Duodenal mucosa (tissue), 2 donors: ENCODE results near the gene MSMB.

ENCODE experiments used
- H3K27ac ChIP-seq: one replicate; pipeline ENCODE4 v1.7.0; 2013; ENCODE audit warnings: low read depth, low read length
- H3K27me3 ChIP-seq, 2 donors: one replicate each; pipeline ENCODE4 v1.7.0; 2013; ENCODE audit warnings: low read length in 2 of 2, control low read depth in 1 of 2; ENCODE audit not compliant: insufficient read depth in 2 of 2, control insufficient read depth in 1 of 2
- H3K36me3 ChIP-seq, 2 donors: one replicate each; pipeline ENCODE4 v1.7.0; 2013; ENCODE audit warnings: low read length in 2 of 2, control low read depth in 1 of 2; ENCODE audit not compliant: insufficient read depth in 2 of 2, control insufficient read depth in 1 of 2
- H3K4me1 ChIP-seq, 2 donors: one replicate each; pipeline ENCODE4 v1.7.0; 2013; ENCODE audit warnings: low read length in 2 of 2, control low read depth in 1 of 2; ENCODE audit not compliant: insufficient read depth in 2 of 2, control insufficient read depth in 1 of 2
- H3K4me3 ChIP-seq, 2 donors: one replicate each; pipeline ENCODE4 v1.7.0; 2013; ENCODE audit warnings: low read length in 2 of 2, low read depth in 1 of 2
- H3K9ac ChIP-seq, 2 donors: one replicate each; pipeline ENCODE4 v1.7.0; 2013; ENCODE audit warnings: low read length in 2 of 2, low read depth in 1 of 2
- H3K9me3 ChIP-seq, 2 donors: one replicate each; pipeline ENCODE4 v1.7.0; 2013; ENCODE audit warnings: low read length in 2 of 2, control low read depth in 1 of 2; ENCODE audit not compliant: control insufficient read depth in 1 of 2

The MSMB gene

DNA sequence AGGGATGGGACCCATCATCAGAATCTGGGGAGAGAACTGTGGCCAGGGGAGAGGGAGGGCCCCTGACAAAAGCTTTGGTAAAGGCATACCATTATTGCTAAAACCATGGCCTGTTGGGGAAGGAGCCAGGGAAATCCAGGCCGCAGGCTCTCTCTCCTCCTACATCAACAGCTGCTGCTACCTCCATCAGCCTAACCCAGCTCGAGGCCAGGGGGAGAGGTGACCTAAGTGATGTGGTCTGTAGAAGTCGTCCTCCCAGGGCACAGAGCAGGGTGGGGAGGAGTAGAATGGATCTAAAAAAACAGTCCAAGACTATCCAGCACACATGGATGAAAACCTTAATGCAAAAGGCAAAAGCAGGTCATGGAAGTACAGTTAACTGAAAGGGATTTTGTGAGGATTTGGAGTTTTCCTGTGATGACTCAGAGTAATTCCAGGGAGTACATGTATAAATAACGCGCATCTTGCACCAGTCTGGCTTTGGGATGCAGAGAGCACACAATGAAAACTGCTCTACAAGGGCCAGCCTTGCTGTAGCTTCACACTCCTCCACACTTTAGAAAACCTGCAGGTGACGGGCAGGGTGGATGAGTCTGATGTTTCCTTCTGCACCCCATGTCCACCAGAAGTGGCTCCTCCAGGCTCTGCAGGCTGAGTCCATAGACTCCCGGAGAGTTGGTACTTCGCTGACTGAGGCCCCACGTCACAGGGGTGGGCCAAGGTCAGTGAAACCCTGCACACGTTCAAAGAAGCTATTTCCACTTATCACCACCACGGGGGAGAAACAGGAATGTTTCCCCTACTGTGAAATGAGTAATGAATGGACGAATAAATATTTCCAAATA is 38.5 kb upstream of the MSMB start:
- H3K9ac ChIP-seq: no peak overlapping the region
- H3K9me3 ChIP-seq: no peaks in the 10 kb centered on the region
- no peaks in the 10 kb centered on the region for H3K36me3 ChIP-seq
- no peaks in the 10 kb centered on the region for H3K4me1 ChIP-seq
- no peak overlapping the region for H3K4me3 ChIP-seq
- no peaks in the 10 kb centered on the region for H3K27me3 ChIP-seq
- no peak overlapping the region for H3K27ac ChIP-seq

DNA sequence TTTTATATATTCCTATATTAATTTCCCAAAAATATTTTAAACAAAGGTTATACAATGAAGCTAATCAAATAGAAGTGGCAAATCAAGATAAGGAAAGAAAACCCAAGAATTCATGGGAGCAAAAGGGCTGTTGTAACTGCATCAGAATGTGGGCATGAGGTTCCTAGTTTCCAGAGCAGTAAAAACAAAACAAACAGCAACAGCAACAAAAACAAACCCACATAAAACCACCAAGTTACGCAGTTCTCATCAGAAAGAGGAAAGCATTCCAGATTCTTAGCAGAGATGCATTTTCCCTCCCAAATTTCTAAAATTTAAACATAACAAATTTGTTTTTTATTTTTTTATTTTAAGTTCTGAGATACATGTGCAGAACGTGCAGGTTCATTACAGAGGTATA is 34.8 kb upstream of the MSMB start:
- H3K36me3 ChIP-seq: no peaks in the 10 kb centered on the region
- H3K4me3 ChIP-seq: no peak overlapping the region
- H3K4me1 ChIP-seq: no peaks in the 10 kb centered on the region
- no peaks in the 10 kb centered on the region for H3K9me3 ChIP-seq
- no peaks in the 10 kb centered on the region for H3K27me3 ChIP-seq
- no peak overlapping the region for H3K27ac ChIP-seq
- no peak overlapping the region for H3K9ac ChIP-seq

DNA sequence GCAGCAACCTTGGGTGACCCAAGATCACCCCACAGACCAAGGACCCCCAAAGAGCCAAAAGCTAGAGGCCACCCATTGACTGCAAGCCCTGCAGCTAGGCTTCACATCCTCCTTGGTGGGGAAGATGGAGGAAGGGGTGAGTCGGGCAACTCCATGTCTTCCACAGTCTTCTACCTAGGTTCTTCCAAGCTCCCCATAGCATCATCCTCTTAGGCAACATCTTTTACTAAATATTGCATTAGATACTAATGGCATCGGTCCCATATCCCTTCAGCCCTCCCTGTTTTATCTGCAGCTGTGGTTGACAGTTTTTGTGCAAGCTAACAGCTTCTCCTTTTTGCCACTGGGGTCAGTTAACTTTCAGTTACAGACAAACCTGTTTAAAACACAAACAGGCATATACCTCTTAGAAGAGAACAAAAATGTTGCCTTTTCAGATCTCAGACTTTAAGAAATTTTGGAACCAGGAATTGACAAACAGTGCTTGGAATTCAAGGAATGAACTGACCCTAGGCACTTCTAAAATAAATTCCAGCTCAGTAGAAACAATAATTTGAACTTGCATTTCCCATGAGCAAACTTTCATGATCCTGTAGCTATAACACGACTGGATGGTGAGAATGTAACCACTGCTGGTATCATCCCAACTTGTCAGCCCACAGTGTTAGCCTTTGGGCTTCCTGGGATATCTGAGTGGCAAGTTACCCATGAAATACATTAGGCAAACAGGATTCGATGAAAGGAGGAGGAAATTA is 33.9 kb upstream of the MSMB start:
- Histone ChIP-seq H3K36me3 (no peaks in the 10 kb centered on the region), H3K27me3 (no peaks in the 10 kb centered on the region), H3K4me3 (no peak overlapping the region), H3K9me3 (no peaks in the 10 kb centered on the region), H3K4me1 (no peaks in the 10 kb centered on the region), H3K9ac (no peak overlapping the region), H3K27ac (no peak overlapping the region)

DNA sequence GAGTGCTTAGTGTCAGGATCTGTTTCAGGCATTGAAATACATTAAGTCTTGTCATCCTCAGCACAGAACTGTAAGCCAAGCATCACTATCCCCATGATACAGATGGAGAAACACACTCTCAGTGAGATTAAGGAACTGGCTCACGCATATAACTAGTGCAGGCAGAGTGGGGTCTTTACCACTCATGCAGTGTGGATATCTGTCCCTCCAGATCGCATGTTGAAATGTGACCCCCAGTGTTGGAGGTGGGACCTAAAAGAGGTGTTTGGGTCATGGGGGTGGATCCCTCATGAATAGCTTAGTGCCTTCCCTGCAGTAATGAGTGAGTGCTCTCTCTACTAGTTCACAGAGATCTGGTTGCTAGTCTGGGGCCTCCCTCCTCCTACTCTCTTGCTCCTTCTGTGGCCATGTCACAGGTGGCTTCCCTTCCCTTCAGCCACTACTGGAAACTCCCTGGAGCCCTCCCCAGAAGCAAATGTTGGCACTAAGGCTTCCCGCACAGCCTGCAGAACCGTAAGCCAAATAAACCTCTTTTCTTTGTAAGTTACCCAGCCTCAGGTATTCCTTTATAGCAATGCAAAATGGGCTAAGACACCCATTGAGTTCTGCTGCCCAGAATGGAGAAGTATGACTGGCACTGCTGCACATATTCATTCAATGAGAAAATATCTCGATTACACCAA is 31.8 kb upstream of the MSMB start:
- Histone ChIP-seq H3K4me3 (no peak overlapping the region), H3K27me3 (no peaks in the 10 kb centered on the region), H3K4me1 (no peaks in the 10 kb centered on the region), H3K9me3 (no peaks in the 10 kb centered on the region), H3K9ac (no peak overlapping the region), H3K36me3 (no peaks in the 10 kb centered on the region), H3K27ac (no peak overlapping the region)

DNA sequence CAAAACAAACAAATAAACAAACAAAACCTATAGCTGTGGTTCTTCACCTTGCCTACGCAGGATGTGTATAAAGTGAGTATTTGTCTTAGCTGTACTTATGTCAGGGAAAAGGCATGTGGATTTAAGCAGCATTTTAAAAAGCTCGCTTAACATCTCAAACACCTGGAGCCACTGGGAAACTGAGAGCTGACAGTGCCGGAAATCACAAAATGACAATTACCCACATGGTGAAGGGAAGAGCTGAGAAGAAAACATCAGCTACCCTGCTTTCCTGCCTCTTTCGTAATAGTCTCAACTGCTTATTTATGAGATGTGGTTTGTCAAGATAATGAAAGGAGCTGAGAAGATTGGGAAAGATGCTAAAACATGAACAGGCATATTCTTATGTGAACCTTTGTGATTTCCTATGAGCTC is 31.1 kb upstream of the MSMB start:
- Histone ChIP-seq H3K36me3 (no peaks in the 10 kb centered on the region), H3K9ac (no peak overlapping the region), H3K9me3 (no peaks in the 10 kb centered on the region), H3K4me3 (no peak overlapping the region), H3K27me3 (no peaks in the 10 kb centered on the region), H3K4me1 (no peaks in the 10 kb centered on the region), H3K27ac (no peak overlapping the region)

DNA sequence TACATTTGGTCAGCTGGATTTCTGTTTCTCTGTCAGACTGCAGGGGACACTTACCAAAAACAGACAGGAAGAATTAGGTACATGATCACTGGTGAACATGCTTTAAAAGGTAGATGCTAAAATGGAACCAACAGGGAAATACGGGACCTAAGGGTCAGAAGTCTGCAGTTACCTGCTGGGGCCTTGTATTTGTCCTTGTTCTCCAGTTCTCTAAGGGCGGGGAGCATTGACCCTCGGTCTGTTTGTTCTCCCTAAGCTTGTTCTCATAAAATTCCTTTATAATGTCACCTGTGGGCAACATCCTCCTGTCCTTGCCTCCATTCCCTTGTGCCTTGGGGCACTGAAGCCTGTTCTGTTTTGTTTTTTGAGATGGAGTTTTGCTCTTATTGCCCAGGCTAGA is 29.8 kb upstream of the MSMB start:
- H3K9ac ChIP-seq: no peak overlapping the region
- no peak overlapping the region for H3K27ac ChIP-seq
- H3K27me3 ChIP-seq: no peaks in the 10 kb centered on the region
- H3K4me1 ChIP-seq: no peaks in the 10 kb centered on the region
- no peaks in the 10 kb centered on the region for H3K36me3 ChIP-seq
- H3K4me3 ChIP-seq: no peak overlapping the region
- H3K9me3 ChIP-seq: no peaks in the 10 kb centered on the region

DNA sequence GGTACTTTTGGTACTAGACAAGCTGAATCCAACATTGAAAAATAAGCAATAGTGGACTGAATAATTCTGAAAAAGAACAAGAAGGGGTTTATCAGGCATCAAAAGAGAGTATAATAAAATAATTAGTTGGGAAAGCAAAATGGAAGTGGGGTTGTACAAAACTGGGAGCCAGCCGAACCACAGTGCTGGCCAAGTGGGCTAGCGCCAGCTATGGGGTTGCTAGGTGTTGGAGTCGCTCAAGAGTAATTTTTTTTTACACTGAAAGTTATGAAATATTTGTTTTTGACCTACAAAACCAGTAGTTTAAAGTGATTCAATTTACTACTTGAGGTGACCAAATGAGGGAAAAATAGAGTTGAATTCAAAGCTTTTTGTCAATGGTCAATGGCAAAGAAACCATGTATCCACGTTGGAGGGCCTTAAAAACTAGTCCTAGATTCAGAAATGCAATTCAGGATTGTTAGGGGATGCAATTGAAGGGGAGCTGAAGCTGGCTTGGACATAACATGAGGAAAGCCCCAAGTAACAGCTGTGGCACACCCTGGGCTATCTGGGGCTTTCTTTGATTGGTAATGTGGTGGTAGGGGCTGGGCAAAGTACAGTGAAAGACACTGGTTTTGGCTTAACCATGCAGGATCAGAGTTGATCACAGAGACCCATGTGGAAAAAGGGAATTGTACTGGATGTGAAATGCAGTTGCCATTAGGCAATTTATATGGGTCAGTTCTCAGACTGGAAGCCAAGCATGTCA is 28.3 kb upstream of the MSMB start:
- H3K9me3 ChIP-seq: no peaks in the 10 kb centered on the region
- no peak overlapping the region for H3K9ac ChIP-seq
- H3K4me1 ChIP-seq: no peaks in the 10 kb centered on the region
- H3K27me3 ChIP-seq: no peaks in the 10 kb centered on the region
- no peaks in the 10 kb centered on the region for H3K36me3 ChIP-seq
- H3K27ac ChIP-seq: no peak overlapping the region
- no peak overlapping the region for H3K4me3 ChIP-seq

DNA sequence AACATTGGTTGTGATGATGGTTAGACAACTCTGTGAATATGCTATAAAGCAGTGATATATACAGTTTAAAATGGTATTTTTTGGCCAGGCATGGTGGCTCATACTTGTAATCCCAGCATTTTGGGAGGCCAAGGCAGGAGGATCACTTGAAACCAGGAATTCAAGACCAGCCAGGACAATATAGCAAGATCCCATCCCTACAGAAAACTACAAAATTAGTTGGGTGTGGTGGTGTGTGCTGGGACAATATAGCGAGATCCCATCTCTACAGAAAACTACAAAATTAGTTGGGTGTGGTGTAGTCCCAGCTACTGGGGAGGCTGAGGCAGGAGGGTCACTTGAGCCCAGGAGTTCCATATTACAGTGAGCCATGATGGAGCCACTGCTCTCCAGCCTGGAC is 27.5 kb upstream of the MSMB start:
- Histone ChIP-seq H3K9ac (no peak overlapping the region), H3K27ac (no peak overlapping the region), H3K36me3 (no peaks in the 10 kb centered on the region), H3K27me3 (no peaks in the 10 kb centered on the region), H3K4me3 (no peak overlapping the region), H3K9me3 (no peaks in the 10 kb centered on the region), H3K4me1 (no peaks in the 10 kb centered on the region)

DNA sequence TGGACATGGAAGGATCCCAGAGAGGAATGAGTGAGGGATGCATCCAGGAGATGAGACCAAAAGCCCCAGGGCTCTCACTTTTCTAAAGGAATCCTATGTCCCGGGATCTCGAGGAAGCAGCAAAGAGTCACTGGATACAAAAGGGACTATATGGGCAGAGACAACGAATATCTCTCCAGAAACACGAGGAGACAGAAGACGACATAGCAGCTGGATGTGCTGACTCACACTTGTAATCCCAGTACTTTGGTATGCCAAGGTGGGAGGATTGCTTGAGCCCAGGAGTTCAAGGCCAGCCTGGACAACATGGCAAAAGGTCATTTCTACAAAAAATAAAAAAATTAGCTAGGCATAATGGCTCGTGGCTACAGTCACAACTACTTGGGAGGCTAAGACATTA is 24.7 kb upstream of the MSMB start:
- no peaks in the 10 kb centered on the region for H3K9me3 ChIP-seq
- no peaks in the 10 kb centered on the region for H3K36me3 ChIP-seq
- no peak overlapping the region for H3K4me3 ChIP-seq
- no peaks in the 10 kb centered on the region for H3K27me3 ChIP-seq
- H3K4me1 ChIP-seq: no peaks in the 10 kb centered on the region
- H3K9ac ChIP-seq: no peak overlapping the region
- no peak overlapping the region for H3K27ac ChIP-seq
